K562 (cell line): Measurements from ENCODE around the gene STAM2. TPM values are rescaled to one million over a fixed set of nuclear protein-coding genes. Genes with fewer than 3 reads are reported as not detected.

Experiments
- ATAC-seq: fragments of 200-7000 bp; cut with Tn5 transposase; 3 replicates; pipeline ENCODE4 v1.9.1; 2020; ENCODE audit warnings: moderate library complexity
- BruUV-seq: library from RNA; stranded (reverse); fragments of 400-500 nt; replicated peaks from 2 replicates; lab custom pipeline; 2021; lab: Mats Ljungman, UMichigan
- CTCF ChIA-PET: fragments of 300-600 bp; formaldehyde crosslinking; extraction: SDS; loops from one replicate; lab custom pipeline; 2021; ENCODE audit warnings: low intra/inter-chr PET ratio; lab: Yijun Ruan, JAX
- POLR2A ChIA-PET: fragments of 300-600, 350-650 bp; sonication (Branson Sonifier 250); formaldehyde crosslinking; extraction: SDS; loops from one replicate; lab custom pipeline; 2021; ENCODE audit warnings: antibody characterized with exemption, inconsistent platforms; lab: Yijun Ruan, JAX
- DNase-seq, 4 experiments: peaks; one replicate each; pipeline versions ENCODE4 v3.0.0 to v3.0.0-alpha.2; 2011 to 2018; ENCODE audit warnings: low spot score in 3 of 4, mixed read lengths in 3 of 4; ENCODE audit errors: extremely low read depth in 1 of 4
- FAIRE-seq: peaks from 2 replicates; lab custom pipeline; 2011; peaks lifted over from hg19 to GRCh38; lab: Jason Lieb, UNC
- H2AFZ ChIP-seq: 2 replicates; pipeline ENCODE4 v1.6.0; 2011; ENCODE audit warnings: low read depth, low read length, control low read depth, inconsistent platforms
- H3K27ac ChIP-seq: fragments of 200-600 bp; 3 replicates; pipeline ENCODE4 v1.8.0; 2011; ENCODE audit warnings: low read depth, mild to moderate bottlenecking, control low read depth, inconsistent platforms, low read length, moderate library complexity, mixed read lengths; ENCODE audit errors: extremely low read depth
- H3K27me3 ChIP-seq, 2 experiments: fragments of 300-600 bp in 1 of 2; 2 replicates in 1 of 2; 3 replicates in 1 of 2; pipeline versions ENCODE4 v1.6.0 to v1.8.0; 2011; ENCODE audit warnings: inconsistent platforms in 2 of 2, low read length in 2 of 2, mild to moderate bottlenecking in 1 of 2, mixed read lengths in 1 of 2, moderate library complexity in 1 of 2; ENCODE audit not compliant: control insufficient read depth in 2 of 2, insufficient read depth in 2 of 2
- H3K36me3 ChIP-seq: fragments of 300-600 bp; 3 replicates; pipeline ENCODE4 v1.8.0; 2011; ENCODE audit warnings: mild to moderate bottlenecking, low read length, inconsistent platforms; ENCODE audit not compliant: control insufficient read depth, insufficient read depth
- H3K4me1 ChIP-seq, 2 experiments: fragments of 200-600 bp in 1 of 2; replicated peaks in 1 of 2; 2 replicates in 1 of 2; 3 replicates in 1 of 2; pipeline versions ENCODE4 v1.5.1 to v1.8.0; 2011; ENCODE audit warnings: inconsistent platforms in 2 of 2, low read length in 2 of 2, mild to moderate bottlenecking in 1 of 2, mixed read lengths in 1 of 2, moderate library complexity in 1 of 2; ENCODE audit not compliant: control insufficient read depth in 2 of 2, insufficient read depth in 2 of 2
- H3K4me2 ChIP-seq: 2 replicates; pipeline ENCODE4 v1.6.1; 2011; ENCODE audit warnings: low read length, control low read depth, inconsistent platforms, mixed read lengths; ENCODE audit not compliant: insufficient read depth
- H3K4me3 ChIP-seq: fragments of 200-600 bp; sonication (generic), shearing (Covaris generic); 2 replicates; pipeline ENCODE4 v1.5.1; 2016; ENCODE audit warnings: control low read depth, inconsistent platforms
- H3K79me2 ChIP-seq: fragments of 200-600 bp; 3 replicates; pipeline ENCODE4 v1.8.0; 2011; ENCODE audit warnings: low read length, inconsistent platforms; ENCODE audit not compliant: control insufficient read depth, insufficient read depth
- H3K9ac ChIP-seq, 2 experiments: 2 replicates each; pipeline versions ENCODE4 v1.6.0 to v1.6.1; 2011; ENCODE audit warnings: low read depth in 2 of 2, low read length in 2 of 2, control low read depth in 1 of 2, inconsistent platforms in 1 of 2, mild to moderate bottlenecking in 1 of 2, mixed read lengths in 1 of 2; ENCODE audit not compliant: insufficient read depth in 1 of 2
- H3K9me1 ChIP-seq: one replicate; pipeline ENCODE4 v1.6.0; 2011; ENCODE audit warnings: inconsistent platforms, mild to moderate bottlenecking, low read length, moderate library complexity; ENCODE audit not compliant: control insufficient read depth, insufficient read depth
- H3K9me3 ChIP-seq: replicated peaks from 2 replicates; pipeline ENCODE4 v1.5.1; 2011; ENCODE audit warnings: low read depth, low read length, inconsistent platforms; ENCODE audit not compliant: control insufficient read depth, insufficient read depth
- H4K20me1 ChIP-seq: replicated peaks from 2 replicates; pipeline ENCODE4 v1.6.1; 2011; ENCODE audit warnings: low read length, inconsistent platforms, mixed read lengths; ENCODE audit not compliant: control insufficient read depth, insufficient read depth
- BMI1 ChIP-seq: fragments of 150-350 bp; IDR thresholded peaks from 2 replicates; pipeline ENCODE4 v1.6.1; 2014; ENCODE audit warnings: low read length
- HNRNPH1 ChIP-seq: fragments of 200-400 bp; formaldehyde crosslinking; optimal IDR thresholded peaks from 2 replicates; pipeline ENCODE3; 2017; ENCODE audit warnings: low read depth, mild to moderate bottlenecking, low read length, moderate library complexity
- MITF ChIP-seq: IDR thresholded peaks from 2 replicates; pipeline ENCODE4 v1.6.1; 2014; ENCODE audit warnings: antibody characterized with exemption
- PBX2 ChIP-seq, 2 experiments: IDR thresholded peaks in 1 of 2; conservative IDR thresholded peaks in 1 of 2; 2 replicates each; pipeline ENCODE4 v1.6.1; 2016; ENCODE audit warnings: low read depth in 2 of 2, mild to moderate bottlenecking in 1 of 2, missing compliant biosample characterization in 1 of 2, missing genetic modification characterization in 1 of 2, moderate library complexity in 1 of 2
- SMAD3 ChIP-seq: fragments of 450-650 bp; formaldehyde crosslinking; conservative IDR thresholded peaks from 2 replicates; pipeline ENCODE4 v1.4.0; 2020; ENCODE audit warnings: mild to moderate bottlenecking
- TCF7 ChIP-seq: sonication (generic); IDR thresholded peaks from 2 replicates; pipeline ENCODE4 v1.6.1; 2016; ENCODE audit warnings: antibody characterized with exemption, borderline replicate concordance
- WGBS: fragments of 100-300 bp; shearing (Covaris generic); methylation state at CpG from one replicate; pipeline ENCODE4 v1.1.6; 2016; ENCODE audit warnings: low coverage, mixed read lengths; ENCODE audit not compliant: insufficient coverage; ENCODE audit errors: missing lambda C conversion rate; 5-methylcytosine and 5-hydroxymethylcytosine counted together
- in situ Hi-C: fragments of 300-500 bp; cut with MboI; formaldehyde crosslinking; loops from 4 replicates; pipeline ENCODE4 v1.15.0; 2018; ENCODE audit warnings: inconsistent platforms, mixed read lengths
- intact Hi-C: fragments of 100-400 bp; cut with micrococcal nuclease; formaldehyde crosslinking; loops from 2 replicates; pipeline ENCODE4 v1.14.2; 2022
- polyA plus RNA-seq, 8 experiments: library from polyadenylated mRNA; depleted of rRNA in 4 of 8; stranded (reverse) in 5 of 8; unstranded in 3 of 8; fragments of >200 nt; fragmentation: Nextera tagmentation in 2 of 8; fragmentation: Illumina TruSeq in 1 of 8; extraction: Ambion mirVana in 2 of 8; extraction: Trizol in 1 of 8; gene quantifications; 2 replicates each; pipeline versions ENCODE4 v1.2.1 to v1.2.3, GENCODE V29; 2011 to 2014; ENCODE audit warnings: inconsistent platforms in 1 of 8, missing spikeins in 1 of 8
- total RNA-seq, 7 experiments: library from RNA; depleted of rRNA in 6 of 7; stranded (reverse); fragments of >200 nt in 6 of 7; fragmentation: Illumina TruSeq in 2 of 7; extraction: Trizol in 2 of 7; gene quantifications; 2 replicates each; pipeline versions ENCODE4 v1.2.1 to v1.2.3, GENCODE V29; 2011 to 2021; ENCODE audit warnings: low replicate concordance in 1 of 7
- TF ChIP-seq, protein P1 (sequence below), 2 experiments: fragments of 450-650 bp; IDR thresholded peaks; 2 replicates each; pipeline ENCODE4 v1.6.1; 2018; ENCODE audit warnings: mild to moderate bottlenecking in 2 of 2, low read depth in 1 of 2; ENCODE audit not compliant: partially characterized antibody in 2 of 2
- TF ChIP-seq, protein P2 (sequence below): fragments of 250-450 bp; sonication (Bioruptor Pico); IDR thresholded peaks from 2 replicates; pipeline ENCODE4 v1.4.0; 2020; ENCODE audit warnings: mild to moderate bottlenecking, moderate library complexity, borderline replicate concordance
- TF ChIP-seq, protein P3 (sequence below): fragments of 450-650 bp; IDR thresholded peaks from one replicate; pipeline ENCODE4 v1.6.1; 2018; ENCODE audit warnings: mild to moderate bottlenecking, moderate library complexity; ENCODE audit not compliant: partially characterized antibody

Gene STAM2
- total and polyA plus RNA-seq, 9 of the 15 experiments (the other 6 are each of a cell fraction or from before 2014, with no cell fraction given) = 4.5 to 13.9 (median 8.7) TPM

- in situ Hi-C loops = no loop called here
- H3K4me2 ChIP-seq = no peak overlapping the region
- peaks cover 3 to 28% of the 10 kb centered on the region in 2 experiments; a peak in 4 of 5 replicates for H3K27me3 ChIP-seq
- WGBS = 6% methylated on average over 3 of the region's 3 CpGs
- DNase-seq (no peak), ATAC-seq (no peak), FAIRE-seq (no peak)
- no peaks in the 10 kb centered on the region for H3K36me3 ChIP-seq
- no peak overlapping the region for H3K27ac ChIP-seq
- ChIA-PET CTCF (no interaction called here), POLR2A (no interaction called here)
- H3K9me1 ChIP-seq = no peaks in the 10 kb centered on the region
- no peaks in the 10 kb centered on the region for H3K4me1 ChIP-seq
- no peak overlapping the region for H3K9ac ChIP-seq
- intact Hi-C loops = no loop called here
- H3K9me3 ChIP-seq = no peaks in the 10 kb centered on the region
- H3K79me2 ChIP-seq = no peaks in the 10 kb centered on the region
- no peak overlapping the region for H3K4me3 ChIP-seq
- BruUV-seq = no TSS peak
- no peaks in the 10 kb centered on the region for H4K20me1 ChIP-seq
- H2AFZ ChIP-seq = no peak overlapping the region
- TF ChIP-seq, protein P1, sequence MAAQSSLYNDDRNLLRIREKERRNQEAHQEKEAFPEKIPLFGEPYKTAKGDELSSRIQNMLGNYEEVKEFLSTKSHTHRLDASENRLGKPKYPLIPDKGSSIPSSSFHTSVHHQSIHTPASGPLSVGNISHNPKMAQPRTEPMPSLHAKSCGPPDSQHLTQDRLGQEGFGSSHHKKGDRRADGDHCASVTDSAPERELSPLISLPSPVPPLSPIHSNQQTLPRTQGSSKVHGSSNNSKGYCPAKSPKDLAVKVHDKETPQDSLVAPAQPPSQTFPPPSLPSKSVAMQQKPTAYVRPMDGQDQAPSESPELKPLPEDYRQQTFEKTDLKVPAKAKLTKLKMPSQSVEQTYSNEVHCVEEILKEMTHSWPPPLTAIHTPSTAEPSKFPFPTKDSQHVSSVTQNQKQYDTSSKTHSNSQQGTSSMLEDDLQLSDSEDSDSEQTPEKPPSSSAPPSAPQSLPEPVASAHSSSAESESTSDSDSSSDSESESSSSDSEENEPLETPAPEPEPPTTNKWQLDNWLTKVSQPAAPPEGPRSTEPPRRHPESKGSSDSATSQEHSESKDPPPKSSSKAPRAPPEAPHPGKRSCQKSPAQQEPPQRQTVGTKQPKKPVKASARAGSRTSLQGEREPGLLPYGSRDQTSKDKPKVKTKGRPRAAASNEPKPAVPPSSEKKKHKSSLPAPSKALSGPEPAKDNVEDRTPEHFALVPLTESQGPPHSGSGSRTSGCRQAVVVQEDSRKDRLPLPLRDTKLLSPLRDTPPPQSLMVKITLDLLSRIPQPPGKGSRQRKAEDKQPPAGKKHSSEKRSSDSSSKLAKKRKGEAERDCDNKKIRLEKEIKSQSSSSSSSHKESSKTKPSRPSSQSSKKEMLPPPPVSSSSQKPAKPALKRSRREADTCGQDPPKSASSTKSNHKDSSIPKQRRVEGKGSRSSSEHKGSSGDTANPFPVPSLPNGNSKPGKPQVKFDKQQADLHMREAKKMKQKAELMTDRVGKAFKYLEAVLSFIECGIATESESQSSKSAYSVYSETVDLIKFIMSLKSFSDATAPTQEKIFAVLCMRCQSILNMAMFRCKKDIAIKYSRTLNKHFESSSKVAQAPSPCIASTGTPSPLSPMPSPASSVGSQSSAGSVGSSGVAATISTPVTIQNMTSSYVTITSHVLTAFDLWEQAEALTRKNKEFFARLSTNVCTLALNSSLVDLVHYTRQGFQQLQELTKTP (IDR thresholded peaks at IDR 0.05; ENCODE audit: low read depth in 1 of 2, partially characterized antibody in 2 of 2) = no peak
- no peak for TF ChIP-seq BMI1
- no peak for TF ChIP-seq HNRNPH1
- TF ChIP-seq PBX2 (CRISPR knock-in tag; IDR thresholded peaks at IDR 0.05; ENCODE audit: low read depth) = no peak
- no peak for TF ChIP-seq PBX2 (tag; conservative IDR thresholded peaks at IDR 0.05; ENCODE audit: low read depth)
- TF ChIP-seq, protein P2, sequence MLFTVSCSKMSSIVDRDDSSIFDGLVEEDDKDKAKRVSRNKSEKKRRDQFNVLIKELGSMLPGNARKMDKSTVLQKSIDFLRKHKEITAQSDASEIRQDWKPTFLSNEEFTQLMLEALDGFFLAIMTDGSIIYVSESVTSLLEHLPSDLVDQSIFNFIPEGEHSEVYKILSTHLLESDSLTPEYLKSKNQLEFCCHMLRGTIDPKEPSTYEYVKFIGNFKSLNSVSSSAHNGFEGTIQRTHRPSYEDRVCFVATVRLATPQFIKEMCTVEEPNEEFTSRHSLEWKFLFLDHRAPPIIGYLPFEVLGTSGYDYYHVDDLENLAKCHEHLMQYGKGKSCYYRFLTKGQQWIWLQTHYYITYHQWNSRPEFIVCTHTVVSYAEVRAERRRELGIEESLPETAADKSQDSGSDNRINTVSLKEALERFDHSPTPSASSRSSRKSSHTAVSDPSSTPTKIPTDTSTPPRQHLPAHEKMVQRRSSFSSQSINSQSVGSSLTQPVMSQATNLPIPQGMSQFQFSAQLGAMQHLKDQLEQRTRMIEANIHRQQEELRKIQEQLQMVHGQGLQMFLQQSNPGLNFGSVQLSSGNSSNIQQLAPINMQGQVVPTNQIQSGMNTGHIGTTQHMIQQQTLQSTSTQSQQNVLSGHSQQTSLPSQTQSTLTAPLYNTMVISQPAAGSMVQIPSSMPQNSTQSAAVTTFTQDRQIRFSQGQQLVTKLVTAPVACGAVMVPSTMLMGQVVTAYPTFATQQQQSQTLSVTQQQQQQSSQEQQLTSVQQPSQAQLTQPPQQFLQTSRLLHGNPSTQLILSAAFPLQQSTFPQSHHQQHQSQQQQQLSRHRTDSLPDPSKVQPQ (CRISPR knock-in tag) = no peak
- no peak for TF ChIP-seq MITF
- TF ChIP-seq, protein P3, sequence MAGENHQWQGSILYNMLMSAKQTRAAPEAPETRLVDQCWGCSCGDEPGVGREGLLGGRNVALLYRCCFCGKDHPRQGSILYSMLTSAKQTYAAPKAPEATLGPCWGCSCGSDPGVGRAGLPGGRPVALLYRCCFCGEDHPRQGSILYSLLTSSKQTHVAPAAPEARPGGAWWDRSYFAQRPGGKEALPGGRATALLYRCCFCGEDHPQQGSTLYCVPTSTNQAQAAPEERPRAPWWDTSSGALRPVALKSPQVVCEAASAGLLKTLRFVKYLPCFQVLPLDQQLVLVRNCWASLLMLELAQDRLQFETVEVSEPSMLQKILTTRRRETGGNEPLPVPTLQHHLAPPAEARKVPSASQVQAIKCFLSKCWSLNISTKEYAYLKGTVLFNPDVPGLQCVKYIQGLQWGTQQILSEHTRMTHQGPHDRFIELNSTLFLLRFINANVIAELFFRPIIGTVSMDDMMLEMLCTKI = no peak
- TF ChIP-seq SMAD3 = no peak
- no peak for TF ChIP-seq TCF7
Observed at GRCh38 chr2:152088006-152088405, 87.6 kb downstream of the STAM2 start.
